ENCODE results near the gene KPNA1.

KPNA1 gene

GRCh38 chr3:122481390-122481789 lies 33.3 kb downstream of the KPNA1 start:
- Histone ChIP-seq H3K79me2 (ENCODE audit: control insufficient read depth, insufficient read depth, low read length, unreplicated experiment) (peaks cover 86% of the 10 kb centered on the region), H3K4me3 (ENCODE audit: low read depth, low read length) (no peak overlapping the region), H3K4me1 (ENCODE audit: control insufficient read depth, insufficient read depth, low read length, unreplicated experiment) (peaks cover 30% of the 10 kb centered on the region), H2AFZ (ENCODE audit: low read length, unreplicated experiment) (no peak overlapping the region), H3K36me3 (ENCODE audit: insufficient read depth, low read length) (no peaks in the 10 kb centered on the region), H3K27me3 (ENCODE audit: insufficient read depth, low read length) (no peaks in the 10 kb centered on the region), H3K27ac (ENCODE audit: low read depth, low read length) (no peak overlapping the region)

- no peaks in the 10 kb centered on the region for H3K27me3 ChIP-seq (ENCODE audit: insufficient read depth, low read length)
- H3K36me3 ChIP-seq (ENCODE audit: insufficient read depth, low read length) = 0 out of 2 replicates have a peak, but pooled peaks cover 14% of the 10 kb centered on the region
- peaks cover 3% of the 10 kb centered on the region for H3K4me1 ChIP-seq (ENCODE audit: control insufficient read depth, insufficient read depth, low read length, unreplicated experiment)
- no peak overlapping the region for H3K27ac ChIP-seq (ENCODE audit: low read depth, low read length)
- peaks cover 93% of the 10 kb centered on the region for H3K79me2 ChIP-seq (ENCODE audit: control insufficient read depth, insufficient read depth, low read length, unreplicated experiment)
- no peak overlapping the region for H3K4me3 ChIP-seq (ENCODE audit: low read depth, low read length)
- H2AFZ ChIP-seq (ENCODE audit: low read length, unreplicated experiment) = no peak overlapping the region
These were observed 38.2 kb downstream of the KPNA1 start for GRCh38 chr3:122476532-122476931.

GRCh38 chr3:122475316-122475715 lies 39.4 kb downstream of the KPNA1 start:
- Histone ChIP-seq H2AFZ (ENCODE audit: low read length, unreplicated experiment) (no peak overlapping the region), H3K4me3 (ENCODE audit: low read depth, low read length) (no peak overlapping the region), H3K27ac (ENCODE audit: low read depth, low read length) (no peak overlapping the region), H3K4me1 (ENCODE audit: control insufficient read depth, insufficient read depth, low read length, unreplicated experiment) (peaks cover 9% of the 10 kb centered on the region), H3K36me3 (ENCODE audit: insufficient read depth, low read length) (0 out of 2 replicates have a peak, but pooled peaks cover 14% of the 10 kb centered on the region), H3K27me3 (ENCODE audit: insufficient read depth, low read length) (no peaks in the 10 kb centered on the region), H3K79me2 (ENCODE audit: control insufficient read depth, insufficient read depth, low read length, unreplicated experiment) (peaks cover 91% of the 10 kb centered on the region)

- H2AFZ ChIP-seq (ENCODE audit: low read length, unreplicated experiment) = no peak overlapping the region
- H3K27me3 ChIP-seq (ENCODE audit: insufficient read depth, low read length) = no peaks in the 10 kb centered on the region
- no peak overlapping the region for H3K4me3 ChIP-seq (ENCODE audit: low read depth, low read length)
- H3K79me2 ChIP-seq (ENCODE audit: control insufficient read depth, insufficient read depth, low read length, unreplicated experiment) = peaks cover 73% of the 10 kb centered on the region
- H3K4me1 ChIP-seq (ENCODE audit: control insufficient read depth, insufficient read depth, low read length, unreplicated experiment) = peaks cover 12% of the 10 kb centered on the region
- no peak overlapping the region for H3K27ac ChIP-seq (ENCODE audit: low read depth, low read length)
- H3K36me3 ChIP-seq (ENCODE audit: insufficient read depth, low read length) = peaks cover 7% of the 10 kb centered on the region; the same call in 1 of the 2 replicates
These were observed 45.1 kb downstream of the KPNA1 start for GRCh38 chr3:122469659-122470058.

GRCh38 chr3:122468896-122469533 lies 45.7 kb downstream of the KPNA1 start:
- no peak overlapping the region for H2AFZ ChIP-seq (ENCODE audit: low read length, unreplicated experiment)
- H3K27ac ChIP-seq (ENCODE audit: low read depth, low read length) = no peak overlapping the region
- H3K27me3 ChIP-seq (ENCODE audit: insufficient read depth, low read length) = no peaks in the 10 kb centered on the region
- H3K4me1 ChIP-seq (ENCODE audit: control insufficient read depth, insufficient read depth, low read length, unreplicated experiment) = peaks cover 12% of the 10 kb centered on the region
- H3K36me3 ChIP-seq (ENCODE audit: insufficient read depth, low read length) = peaks cover 2% of the 10 kb centered on the region; the same call in 1 of the 2 replicates
- H3K79me2 ChIP-seq (ENCODE audit: control insufficient read depth, insufficient read depth, low read length, unreplicated experiment) = peaks cover 67% of the 10 kb centered on the region
- H3K4me3 ChIP-seq (ENCODE audit: low read depth, low read length) = no peak overlapping the region

GRCh38 chr3:122466701-122467240 lies 48.0 kb downstream of the KPNA1 start:
- Histone ChIP-seq H3K79me2 (ENCODE audit: control insufficient read depth, insufficient read depth, low read length, unreplicated experiment) (peaks cover 45% of the 10 kb centered on the region), H2AFZ (ENCODE audit: low read length, unreplicated experiment) (no peak overlapping the region), H3K36me3 (ENCODE audit: insufficient read depth, low read length) (peaks cover 15% of the 10 kb centered on the region)

GRCh38 chr3:122464659-122465058 lies 50.1 kb downstream of the KPNA1 start:
- Histone ChIP-seq H3K4me3 (ENCODE audit: low read depth, low read length) (no peak overlapping the region), H3K36me3 (ENCODE audit: insufficient read depth, low read length) (peaks cover 18% of the 10 kb centered on the region), H3K27ac (ENCODE audit: low read depth, low read length) (no peak overlapping the region), H3K4me1 (ENCODE audit: control insufficient read depth, insufficient read depth, low read length, unreplicated experiment) (peaks cover 5% of the 10 kb centered on the region), H3K27me3 (ENCODE audit: insufficient read depth, low read length) (no peaks in the 10 kb centered on the region), H3K79me2 (ENCODE audit: control insufficient read depth, insufficient read depth, low read length, unreplicated experiment) (peaks cover 28% of the 10 kb centered on the region), H2AFZ (ENCODE audit: low read length, unreplicated experiment) (no peak overlapping the region)

More at GRCh38 chr3:122466701-122467240, 48.0 kb downstream of the KPNA1 start:
- peaks cover 12% of the 10 kb centered on the region for H3K4me1 ChIP-seq (ENCODE audit: control insufficient read depth, insufficient read depth, low read length, unreplicated experiment)
- no peak overlapping the region for H3K27ac ChIP-seq (ENCODE audit: low read depth, low read length)
- no peaks in the 10 kb centered on the region for H3K27me3 ChIP-seq (ENCODE audit: insufficient read depth, low read length)
- no peak overlapping the region for H3K4me3 ChIP-seq (ENCODE audit: low read depth, low read length)

- no peaks in the 10 kb centered on the region for H3K4me1 ChIP-seq (ENCODE audit: control insufficient read depth, insufficient read depth, low read length, unreplicated experiment)
- H3K27me3 ChIP-seq (ENCODE audit: insufficient read depth, low read length) = no peaks in the 10 kb centered on the region
- peaks cover 22% of the 10 kb centered on the region for H3K36me3 ChIP-seq (ENCODE audit: insufficient read depth, low read length)
- H3K79me2 ChIP-seq (ENCODE audit: control insufficient read depth, insufficient read depth, low read length, unreplicated experiment) = peaks cover 6% of the 10 kb centered on the region
- no peak overlapping the region for H3K27ac ChIP-seq (ENCODE audit: low read depth, low read length)
- no peak overlapping the region for H2AFZ ChIP-seq (ENCODE audit: low read length, unreplicated experiment)
- H3K4me3 ChIP-seq (ENCODE audit: low read depth, low read length) = no peak overlapping the region
These were observed 52.3 kb downstream of the KPNA1 start for GRCh38 chr3:122462406-122462805.

- Histone ChIP-seq H3K79me2 (ENCODE audit: control insufficient read depth, insufficient read depth, low read length, unreplicated experiment) (peaks cover 3% of the 10 kb centered on the region), H3K27ac (ENCODE audit: low read depth, low read length) (no peak overlapping the region), H3K4me3 (ENCODE audit: low read depth, low read length) (no peak overlapping the region), H3K4me1 (ENCODE audit: control insufficient read depth, insufficient read depth, low read length, unreplicated experiment) (no peaks in the 10 kb centered on the region), H3K27me3 (ENCODE audit: insufficient read depth, low read length) (no peaks in the 10 kb centered on the region), H2AFZ (ENCODE audit: low read length, unreplicated experiment) (no peak overlapping the region), H3K36me3 (ENCODE audit: insufficient read depth, low read length) (peaks cover 28% of the 10 kb centered on the region)
These were observed 52.9 kb downstream of the KPNA1 start for GRCh38 chr3:122461806-122462205.

- Histone ChIP-seq H3K36me3 (ENCODE audit: insufficient read depth, low read length) (peaks cover 44% of the 10 kb centered on the region), H3K4me3 (ENCODE audit: low read depth, low read length) (no peak overlapping the region), H3K4me1 (ENCODE audit: control insufficient read depth, insufficient read depth, low read length, unreplicated experiment) (no peaks in the 10 kb centered on the region), H3K27ac (ENCODE audit: low read depth, low read length) (no peak overlapping the region), H3K79me2 (ENCODE audit: control insufficient read depth, insufficient read depth, low read length, unreplicated experiment) (no peaks in the 10 kb centered on the region), H2AFZ (ENCODE audit: low read length, unreplicated experiment) (no peak overlapping the region), H3K27me3 (ENCODE audit: insufficient read depth, low read length) (no peaks in the 10 kb centered on the region)
These were observed 55.7 kb downstream of the KPNA1 start for GRCh38 chr3:122458992-122459391.

- Histone ChIP-seq H2AFZ (ENCODE audit: low read length, unreplicated experiment) (no peak overlapping the region), H3K4me3 (ENCODE audit: low read depth, low read length) (no peak overlapping the region), H3K27me3 (ENCODE audit: insufficient read depth, low read length) (no peaks in the 10 kb centered on the region), H3K4me1 (ENCODE audit: control insufficient read depth, insufficient read depth, low read length, unreplicated experiment) (no peaks in the 10 kb centered on the region), H3K79me2 (ENCODE audit: control insufficient read depth, insufficient read depth, low read length, unreplicated experiment) (no peaks in the 10 kb centered on the region), H3K27ac (ENCODE audit: low read depth, low read length) (no peak overlapping the region), H3K36me3 (ENCODE audit: insufficient read depth, low read length) (peaks cover 46% of the 10 kb centered on the region)
These were observed 57.0 kb downstream of the KPNA1 start for GRCh38 chr3:122457706-122458105.
